Uterus (tissue), 2 donors: ENCODE results near the gene AP1B1.
"Not testable (repeated sequence)": the region's sequence is repeated elsewhere in the genome, so short reads cannot be mapped to it uniquely, and the experiment has no call there.

Source experiments
- CTCF ChIP-seq, 4 experiments: fragments of 200-600 bp in 2 of 4; fragments of 450-650 bp in 2 of 4; sonication (generic) in 2 of 4; IDR thresholded peaks; one replicate each; pipeline ENCODE4 v1.5.1; 2016 to 2019; ENCODE audit warnings: antibody characterized with exemption in 4 of 4, mild to moderate bottlenecking in 2 of 4, moderate library complexity in 1 of 4
- POLR2A ChIP-seq, 2 donors: fragments of 450-650 bp; IDR thresholded peaks; one replicate each; pipeline ENCODE4 v1.6.1; 2016; ENCODE audit warnings: antibody characterized with exemption in 2 of 2, mild to moderate bottlenecking in 1 of 2, moderate library complexity in 1 of 2

GRCh38 chr22:29376705-29377104, 11.7 kb downstream of the AP1B1 start:
- TF ChIP-seq CTCF, POLR2A (IDR thresholded peaks at IDR 0.05): not testable (repeated sequence)
